Smooth muscle cell of the pulmonary artery (primary cell): ENCODE measurements around the gene NUCB1. TPM values are rescaled to one million over a fixed set of nuclear protein-coding genes. Genes with fewer than 3 reads are reported as not detected.

Source experiments
- total RNA-seq: library from RNA; depleted of rRNA; stranded (reverse); fragments of >200 nt; gene quantifications from 2 replicates; pipeline ENCODE4 v1.2.3, GENCODE V29; 2014

The NUCB1 gene
- total RNA-seq = 522 and 547 TPM in 2 replicates

GRCh38 chr19:48899781-48900476, at the start of gene NUCB1:
Gene NUCB1 (plus strand): TSS chr19:48900312. CDS start chr19:48900797, 485 bp downstream.

GRCh38 chr19:48868114-48868886, 31.8 kb upstream of the NUCB1 start, which contains the start of gene PLEKHA4:
Gene PLEKHA4 (minus strand): TSS chr19:48868617. CDS start chr19:48867620, 997 bp downstream.

DNA sequence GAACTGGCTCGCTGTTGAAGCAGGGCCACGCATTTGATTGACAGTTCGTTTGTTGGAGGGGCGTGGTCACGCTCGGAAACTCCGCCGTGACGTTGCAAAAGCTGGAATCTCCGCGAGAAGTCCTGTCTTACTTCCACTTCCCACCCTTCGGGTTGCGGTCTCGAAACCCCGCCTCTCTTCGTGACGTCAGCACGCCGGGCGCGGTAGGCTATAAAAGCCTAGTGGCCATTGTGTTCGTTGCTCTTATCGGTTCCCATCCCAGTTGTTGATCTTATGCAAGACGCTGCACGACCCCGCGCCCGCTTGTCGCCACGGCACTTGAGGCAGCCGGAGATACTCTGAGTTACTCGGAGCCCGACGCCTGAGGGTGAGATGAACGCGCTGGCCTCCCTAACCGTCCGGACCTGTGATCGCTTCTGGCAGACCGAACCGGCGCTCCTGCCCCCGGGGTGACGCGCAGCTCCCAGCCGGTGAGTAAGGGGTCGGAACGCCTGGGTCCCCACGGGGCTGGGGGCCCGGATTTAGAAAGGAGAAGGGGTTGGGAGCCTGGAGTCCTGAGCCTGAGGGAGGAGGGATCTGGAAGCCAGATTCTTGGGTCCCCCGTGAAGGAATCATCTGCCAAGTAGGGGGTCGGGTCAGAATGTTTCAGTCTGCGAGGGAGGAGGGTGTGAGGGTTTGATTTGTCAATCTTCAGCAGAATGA, 27.8 kb upstream of the NUCB1 start, which contains the start of gene PPP1R15A:
Gene PPP1R15A, plus strand, starts transcription at position 240 of the 702 bp plus-strand sequence. CDS start 813 bp downstream, outside the sequence.

GRCh38 chr19:48933382-48933932, 33.3 kb downstream of the NUCB1 start, which contains the start of gene DHDH:
Gene DHDH (plus strand): TSS chr19:48933699. CDS start chr19:48933722, 23 bp downstream.

GRCh38 chr19:48954595-48955307, 54.6 kb downstream of the NUCB1 start, which contains the start of gene BAX:
Gene BAX (plus strand): TSS chr19:48954875. CDS start chr19:48954929, 54 bp downstream.

GRCh38 chr19:48965040-48965805, 65.1 kb downstream of the NUCB1 start, which contains the start of gene FTL:
Gene FTL (plus strand): TSS chr19:48965309. CDS start chr19:48965508, 199 bp downstream.

Other genes starting within 250 kb of the NUCB1 start
- 0.43 and 0.46 TPM in 2 replicates for gene NTN5, start 227.3 kb upstream of the NUCB1 start, total RNA-seq
- not detected in 2 replicates for gene FUT2, start 204.3 kb upstream of the NUCB1 start, total RNA-seq
- 0.65 and 0.69 TPM in 2 replicates for gene MAMSTR, start 180.6 kb upstream of the NUCB1 start, total RNA-seq
- 0.52 and 1.0 TPM in 2 replicates for gene RASIP1, start 159.7 kb upstream of the NUCB1 start, total RNA-seq
- gene IZUMO1, start 153.4 kb upstream of the NUCB1 start, total RNA-seq = 0.07 TPM in 1 of 2 replicates, not detected in the other
- 0.13 TPM in 2 replicates for gene FUT1, start 147.7 kb upstream of the NUCB1 start, total RNA-seq
- gene FGF21, start 144.8 kb upstream of the NUCB1 start, total RNA-seq = not detected in 2 replicates
- gene BCAT2, start 89.3 kb upstream of the NUCB1 start, total RNA-seq = 33.0 and 35.3 TPM in 2 replicates
- gene HSD17B14, start 63.8 kb upstream of the NUCB1 start, total RNA-seq = 2.2 and 2.8 TPM in 2 replicates
- 21.3 and 22.6 TPM in 2 replicates for gene PLEKHA4, start 31.7 kb upstream of the NUCB1 start, total RNA-seq
- 53.2 and 70.7 TPM in 2 replicates for gene PPP1R15A, start 27.9 kb upstream of the NUCB1 start, total RNA-seq
- gene TULP2, start 1.6 kb upstream of the NUCB1 start, total RNA-seq = 0.23 TPM in 1 of 2 replicates, not detected in the other
- 0.17 TPM in 1 of 2 replicates, not detected in the other for gene DHDH, start 33.4 kb downstream of the NUCB1 start, total RNA-seq
- 79.2 and 117 TPM in 2 replicates for gene BAX, start 54.6 kb downstream of the NUCB1 start, total RNA-seq
- 4,527 and 7,180 TPM in 2 replicates for gene FTL, start 65.0 kb downstream of the NUCB1 start, total RNA-seq
- gene GYS1, start 93.0 kb downstream of the NUCB1 start, total RNA-seq = 108 and 117 TPM in 2 replicates
- gene RUVBL2, start 93.6 kb downstream of the NUCB1 start, total RNA-seq = 156 and 174 TPM in 2 replicates
- not detected in 2 replicates for gene LHB, start 116.8 kb downstream of the NUCB1 start, total RNA-seq
- gene CGB3, start 124.0 kb downstream of the NUCB1 start, total RNA-seq = not detected in 2 replicates
- gene CGB2, start 131.6 kb downstream of the NUCB1 start, total RNA-seq = not detected in 2 replicates
- not detected in 2 replicates for gene CGB1, start 136.6 kb downstream of the NUCB1 start, total RNA-seq
- not detected in 2 replicates for gene CGB5, start 143.5 kb downstream of the NUCB1 start, total RNA-seq
- not detected in 2 replicates for gene CGB8, start 148.8 kb downstream of the NUCB1 start, total RNA-seq
- gene CGB7, start 157.4 kb downstream of the NUCB1 start, total RNA-seq = under 0.01 and 0.17 TPM in 2 replicates
- not detected in 2 replicates for gene NTF4, start 164.5 kb downstream of the NUCB1 start, total RNA-seq
- not detected in 2 replicates for gene KCNA7, start 172.4 kb downstream of the NUCB1 start, total RNA-seq
- 159 and 170 TPM in 2 replicates for gene SNRNP70, start 185.1 kb downstream of the NUCB1 start, total RNA-seq
- gene LIN7B, start 214.1 kb downstream of the NUCB1 start, total RNA-seq = 7.5 and 12.6 TPM in 2 replicates
- 0.26 and 0.36 TPM in 2 replicates for gene C19orf73, start 218.8 kb downstream of the NUCB1 start, total RNA-seq
- gene PPFIA3, start 219.2 kb downstream of the NUCB1 start, total RNA-seq = 2.6 and 2.7 TPM in 2 replicates